ENCODE measurements around the gene SMPX. TPM values are rescaled to one million over a fixed set of nuclear protein-coding genes. Genes with fewer than 3 reads are reported as not detected.

The SMPX gene
- total RNA-seq, 1 donor from 2014 or later, result not detected

GRCh38 chrX:21658152-21658737, 99.7 kb downstream of the SMPX start, which contains the start of gene KLHL34:
Gene KLHL34, minus strand, starts transcription at chrX:21658330. Its CDS starts 542 bp downstream, at chrX:21657788.
- Mint-ChIP-seq H3K27me3 (ENCODE audit: unreplicated experiment) (peaks cover 5% of the 10 kb centered on the region), H3K9me3 (ENCODE audit: unreplicated experiment) (peaks cover 3% of the 10 kb centered on the region), H3K4me3 (ENCODE audit: unreplicated experiment) (peak within 1 kb of the TSS; percentile 74), H3K36me3 (ENCODE audit: unreplicated experiment) (no peaks in the 10 kb centered on the region), H3K27ac (ENCODE audit: unreplicated experiment) (no peak within 1 kb of the TSS), H3K4me1 (ENCODE audit: low read depth, unreplicated experiment) (no peaks in the 10 kb centered on the region)
- peak; percentile 28 for DNase-seq
- TF ChIP-seq, protein P1, sequence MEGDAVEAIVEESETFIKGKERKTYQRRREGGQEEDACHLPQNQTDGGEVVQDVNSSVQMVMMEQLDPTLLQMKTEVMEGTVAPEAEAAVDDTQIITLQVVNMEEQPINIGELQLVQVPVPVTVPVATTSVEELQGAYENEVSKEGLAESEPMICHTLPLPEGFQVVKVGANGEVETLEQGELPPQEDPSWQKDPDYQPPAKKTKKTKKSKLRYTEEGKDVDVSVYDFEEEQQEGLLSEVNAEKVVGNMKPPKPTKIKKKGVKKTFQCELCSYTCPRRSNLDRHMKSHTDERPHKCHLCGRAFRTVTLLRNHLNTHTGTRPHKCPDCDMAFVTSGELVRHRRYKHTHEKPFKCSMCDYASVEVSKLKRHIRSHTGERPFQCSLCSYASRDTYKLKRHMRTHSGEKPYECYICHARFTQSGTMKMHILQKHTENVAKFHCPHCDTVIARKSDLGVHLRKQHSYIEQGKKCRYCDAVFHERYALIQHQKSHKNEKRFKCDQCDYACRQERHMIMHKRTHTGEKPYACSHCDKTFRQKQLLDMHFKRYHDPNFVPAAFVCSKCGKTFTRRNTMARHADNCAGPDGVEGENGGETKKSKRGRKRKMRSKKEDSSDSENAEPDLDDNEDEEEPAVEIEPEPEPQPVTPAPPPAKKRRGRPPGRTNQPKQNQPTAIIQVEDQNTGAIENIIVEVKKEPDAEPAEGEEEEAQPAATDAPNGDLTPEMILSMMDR (IDR thresholded peaks at IDR 0.05; ENCODE audit: partially characterized antibody, unreplicated experiment), result no peak

DNA sequence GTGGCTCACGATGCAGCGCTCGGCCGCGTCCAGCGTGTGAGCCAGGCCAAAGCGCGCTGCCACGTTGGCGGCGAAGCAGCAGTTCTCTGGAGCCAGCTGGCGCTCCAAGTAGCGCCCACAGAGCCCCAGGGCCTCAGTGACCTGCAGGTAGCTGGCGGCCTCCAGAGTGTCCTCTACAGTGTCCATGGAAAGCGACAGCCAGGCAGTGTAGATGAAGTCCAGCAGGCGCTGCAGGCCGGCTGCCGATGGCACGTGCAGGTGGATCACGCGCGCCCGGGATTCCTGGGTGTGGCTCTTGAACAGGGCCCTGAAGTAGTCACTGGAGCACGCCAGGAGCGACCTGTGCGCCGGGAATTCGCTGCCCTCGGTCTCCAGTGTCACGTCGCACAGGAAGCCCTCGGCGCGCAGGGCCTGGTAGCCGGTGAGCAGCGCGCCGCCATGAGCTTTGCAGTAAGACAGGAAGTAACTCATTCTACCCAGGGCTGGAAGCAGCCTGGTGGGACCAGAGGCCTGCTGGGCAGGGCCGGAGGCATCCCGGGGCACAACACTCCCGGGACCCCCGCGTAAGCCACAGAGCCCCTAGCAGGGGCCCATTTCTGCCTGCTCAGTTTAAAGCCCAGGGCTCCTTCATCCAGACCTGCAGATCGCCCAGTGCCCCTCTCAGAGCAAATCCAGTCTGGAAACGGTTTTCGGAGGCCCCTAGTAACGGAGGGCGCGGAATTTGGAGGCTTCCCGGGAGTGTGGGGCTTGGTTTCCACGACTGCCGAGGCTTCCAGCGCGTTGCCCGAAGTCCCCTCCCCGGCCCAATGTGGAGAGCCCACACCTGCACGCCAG, 100.4 kb downstream of the SMPX start:
- Mint-ChIP-seq H3K27me3 (ENCODE audit: unreplicated experiment) (peaks cover 5% of the 10 kb centered on the region), H3K4me3 (ENCODE audit: unreplicated experiment) (no peak overlapping the region), H3K9me3 (ENCODE audit: unreplicated experiment) (peaks cover 3% of the 10 kb centered on the region), H3K4me1 (ENCODE audit: low read depth, unreplicated experiment) (no peaks in the 10 kb centered on the region), H3K27ac (ENCODE audit: unreplicated experiment) (no peak overlapping the region), H3K36me3 (ENCODE audit: unreplicated experiment) (no peaks in the 10 kb centered on the region)
- TF ChIP-seq, protein P1 (IDR thresholded peaks at IDR 0.05; ENCODE audit: partially characterized antibody, unreplicated experiment), result no peak
- DNase-seq, result no peak

GRCh38 chrX:21656587-21657317, 101.2 kb downstream of the SMPX start:
- peaks cover 5% of the 10 kb centered on the region for H3K27me3 Mint-ChIP-seq (ENCODE audit: unreplicated experiment)
- H3K27ac Mint-ChIP-seq (ENCODE audit: unreplicated experiment), result no peak overlapping the region
- H3K4me3 Mint-ChIP-seq (ENCODE audit: unreplicated experiment), result no peak overlapping the region
- TF ChIP-seq, protein P1 (IDR thresholded peaks at IDR 0.05; ENCODE audit: partially characterized antibody, unreplicated experiment), result no peak
- H3K36me3 Mint-ChIP-seq (ENCODE audit: unreplicated experiment), result no peaks in the 10 kb centered on the region
- H3K9me3 Mint-ChIP-seq (ENCODE audit: unreplicated experiment), result peaks cover 3% of the 10 kb centered on the region
- DNase-seq, result no peak
- H3K4me1 Mint-ChIP-seq (ENCODE audit: low read depth, unreplicated experiment), result no peaks in the 10 kb centered on the region

Other genes with a start within 250 kb of the SMPX start
- 0.15 TPM for gene KLHL34, start 99.8 kb downstream of the SMPX start, total RNA-seq (ENCODE audit: unreplicated experiment)
- 22.3 TPM for gene MBTPS2, start 81.5 kb upstream of the SMPX start, total RNA-seq (ENCODE audit: unreplicated experiment)
- 1.1 TPM for gene YY2, start 97.9 kb upstream of the SMPX start, total RNA-seq (ENCODE audit: unreplicated experiment)
- gene SMS, start 182.6 kb upstream of the SMPX start, total RNA-seq (ENCODE audit: unreplicated experiment), result 96.5 TPM